H9 (cell line): Measurements from ENCODE around the gene DMP1. TPM values are rescaled to one million over a fixed set of nuclear protein-coding genes. Genes with fewer than 3 reads are reported as not detected.

ENCODE experiments used
- DNase-seq: peaks from one replicate; pipeline ENCODE4 v3.0.0-alpha.2; 2017
- H2AFZ ChIP-seq: one replicate; pipeline ENCODE4 v1.6.1; 2013; ENCODE audit warnings: mild to moderate bottlenecking, low read length, control low read depth, moderate library complexity
- H2AK5ac ChIP-seq: 2 replicates; pipeline ENCODE4 v1.6.1; 2013; ENCODE audit warnings: low read length, control low read depth, mixed read lengths; ENCODE audit not compliant: insufficient read length
- H2BK120ac ChIP-seq: one replicate; pipeline ENCODE4 v1.6.1; 2013; ENCODE audit warnings: low read depth, mild to moderate bottlenecking, low read length, control low read depth, inconsistent platforms; ENCODE audit not compliant: poor library complexity, severe bottlenecking
- H2BK12ac ChIP-seq: 2 replicates; pipeline ENCODE4 v1.6.1; 2013; ENCODE audit warnings: low read length, control low read depth, mixed read lengths, low read depth; ENCODE audit not compliant: insufficient read length
- H2BK15ac ChIP-seq: 2 replicates; pipeline ENCODE4 v1.6.1; 2013; ENCODE audit warnings: low read depth, low read length, control low read depth
- H2BK20ac ChIP-seq: one replicate; pipeline ENCODE4 v1.6.1; 2013; ENCODE audit warnings: low read depth, mild to moderate bottlenecking, low read length, control low read depth, inconsistent platforms; ENCODE audit not compliant: poor library complexity, severe bottlenecking
- H2BK5ac ChIP-seq: 2 replicates; pipeline ENCODE4 v1.6.1; 2013; ENCODE audit warnings: low read length, control low read depth, mixed read lengths; ENCODE audit not compliant: insufficient read length
- H3K14ac ChIP-seq: 2 replicates; pipeline ENCODE4 v1.6.1; 2013; ENCODE audit warnings: low read length, control low read depth; ENCODE audit not compliant: insufficient read depth
- H3K18ac ChIP-seq: 2 replicates; pipeline ENCODE4 v1.6.1; 2013; ENCODE audit warnings: low read depth, mild to moderate bottlenecking, mixed read lengths, low read length, control low read depth; ENCODE audit not compliant: insufficient read length
- H3K23ac ChIP-seq: 2 replicates; pipeline ENCODE4 v1.6.1; 2013; ENCODE audit warnings: low read length, control low read depth, mixed read lengths, low read depth; ENCODE audit not compliant: insufficient read length
- H3K23me2 ChIP-seq: 2 replicates; pipeline ENCODE4 v1.6.1; 2013; ENCODE audit warnings: low read depth, mild to moderate bottlenecking, mixed read lengths, low read length, control low read depth; ENCODE audit not compliant: insufficient read length, poor library complexity, severe bottlenecking
- H3K27ac ChIP-seq: 2 replicates; pipeline ENCODE4 v1.5.1; 2013; ENCODE audit warnings: low read length, control low read depth, mixed read lengths, low read depth; ENCODE audit not compliant: insufficient read length
- H3K27me3 ChIP-seq: 2 replicates; pipeline ENCODE4 v1.6.1; 2013; ENCODE audit warnings: low read length, control low read depth, inconsistent platforms; ENCODE audit not compliant: insufficient read depth
- H3K4ac ChIP-seq: 2 replicates; pipeline ENCODE4 v1.6.1; 2013; ENCODE audit warnings: low read depth, mild to moderate bottlenecking, control low read depth, inconsistent platforms, low read length, moderate library complexity
- H3K4me1 ChIP-seq: 2 replicates; pipeline ENCODE4 v1.6.1; 2013; ENCODE audit warnings: low read length, control low read depth, inconsistent platforms; ENCODE audit not compliant: insufficient read depth
- H3K4me2 ChIP-seq: 2 replicates; pipeline ENCODE4 v1.6.1; 2013; ENCODE audit warnings: low read length, control low read depth, mixed read lengths; ENCODE audit not compliant: insufficient read length, insufficient read depth
- H3K56ac ChIP-seq: 2 replicates; pipeline ENCODE4 v1.6.1; 2013; ENCODE audit warnings: low read depth, mild to moderate bottlenecking, mixed read lengths, low read length, control low read depth; ENCODE audit not compliant: insufficient read length
- H3K79me1 ChIP-seq: 2 replicates; pipeline ENCODE4 v1.6.1; 2013; ENCODE audit warnings: low read depth, mild to moderate bottlenecking, moderate library complexity, low read length, control low read depth, inconsistent platforms; ENCODE audit not compliant: insufficient read depth, poor library complexity, severe bottlenecking
- H3K79me2 ChIP-seq: 2 replicates; pipeline ENCODE4 v1.6.1; 2013; ENCODE audit warnings: low read length, control low read depth, inconsistent platforms; ENCODE audit not compliant: insufficient read depth
- H3K9ac ChIP-seq: 2 replicates; pipeline ENCODE4 v1.6.1; 2013; ENCODE audit warnings: low read length, control low read depth, mixed read lengths; ENCODE audit not compliant: insufficient read length; ENCODE audit errors: extremely low read depth
- H3K9me3 ChIP-seq: one replicate; pipeline ENCODE4 v1.6.1; 2013; ENCODE audit warnings: low read depth, low read length, inconsistent platforms; ENCODE audit not compliant: control insufficient read depth
- H3T11ph ChIP-seq: one replicate; pipeline ENCODE4 v1.6.1; 2013; ENCODE audit warnings: mild to moderate bottlenecking, low read length, control low read depth, inconsistent platforms
- H4K20me1 ChIP-seq: one replicate; pipeline ENCODE4 v1.6.1; 2013; ENCODE audit not compliant: control insufficient read depth, insufficient read length, insufficient read depth
- H4K5ac ChIP-seq: 2 replicates; pipeline ENCODE4 v1.6.1; 2013; ENCODE audit warnings: low read depth, mild to moderate bottlenecking, mixed read lengths, low read length, control low read depth; ENCODE audit not compliant: insufficient read length
- H4K8ac ChIP-seq: replicated peaks from 2 replicates; pipeline ENCODE4 v1.6.1; 2013; ENCODE audit warnings: low read length, control low read depth, mixed read lengths, low read depth; ENCODE audit not compliant: insufficient read length
- H4K91ac ChIP-seq: 2 replicates; pipeline ENCODE4 v1.6.1; 2013; ENCODE audit warnings: low read depth, mild to moderate bottlenecking, moderate library complexity, mixed read lengths, low read length, control low read depth; ENCODE audit not compliant: insufficient read length
- H3K27ac Mint-ChIP-seq, 3 experiments: 2 replicates in 2 of 3; 3 replicates in 1 of 3; pipeline ENCODE4 v1.8.0; 2020 to 2021; ENCODE audit warnings: mixed read lengths in 3 of 3, mild to moderate bottlenecking in 1 of 3, moderate library complexity in 1 of 3
- H3K27me3 Mint-ChIP-seq: 2 replicates; pipeline ENCODE4 v1.8.0; 2021; ENCODE audit warnings: low read depth, mild to moderate bottlenecking, moderate library complexity, mixed read lengths
- H3K36me3 Mint-ChIP-seq, 3 experiments: 2 replicates in 2 of 3; 3 replicates in 1 of 3; pipeline ENCODE4 v1.8.0; 2020 to 2021; ENCODE audit warnings: low read depth in 3 of 3, mixed read lengths in 3 of 3; ENCODE audit not compliant: insufficient read depth in 1 of 3
- H3K4me1 Mint-ChIP-seq, 2 experiments: 2 replicates each; pipeline ENCODE4 v1.8.0; 2020; ENCODE audit warnings: mixed read lengths in 2 of 2
- H3K4me3 Mint-ChIP-seq, 2 experiments: 2 replicates in 1 of 2; 3 replicates in 1 of 2; pipeline ENCODE4 v1.8.0; 2020 to 2021; ENCODE audit warnings: mild to moderate bottlenecking in 2 of 2, mixed read lengths in 2 of 2, moderate library complexity in 1 of 2
- H3K9me3 Mint-ChIP-seq, 2 experiments: 2 replicates in 1 of 2; 3 replicates in 1 of 2; pipeline ENCODE4 v1.8.0; 2020; ENCODE audit warnings: mild to moderate bottlenecking in 2 of 2, mixed read lengths in 2 of 2, moderate library complexity in 1 of 2
- WGBS: extraction: QIAGEN DNeasy Blood & Tissue Kit; methylation state at CpG from one replicate; pipeline ENCODE4 v1.1.7; 2013; ENCODE audit warnings: missing lambda C conversion rate, low lambda C conversion rate, mixed read lengths; ENCODE audit not compliant: insufficient read length; ENCODE audit errors: extremely low coverage; 5-methylcytosine and 5-hydroxymethylcytosine counted together
- total RNA-seq: library from RNA; stranded (reverse); gene quantifications from 2 replicates; pipeline ENCODE4 v1.2.1, GENCODE V29; 2021
- TF ChIP-seq, protein P1 (sequence below): fragments of 200-600 bp; sonication (generic); conservative IDR thresholded peaks from 3 replicates; pipeline ENCODE4 v1.8.0; 2021; ENCODE audit warnings: antibody characterized with exemption, mild to moderate bottlenecking

DMP1 gene
- total RNA-seq, 1 experiment from 2014 or later: not detected

DNA sequence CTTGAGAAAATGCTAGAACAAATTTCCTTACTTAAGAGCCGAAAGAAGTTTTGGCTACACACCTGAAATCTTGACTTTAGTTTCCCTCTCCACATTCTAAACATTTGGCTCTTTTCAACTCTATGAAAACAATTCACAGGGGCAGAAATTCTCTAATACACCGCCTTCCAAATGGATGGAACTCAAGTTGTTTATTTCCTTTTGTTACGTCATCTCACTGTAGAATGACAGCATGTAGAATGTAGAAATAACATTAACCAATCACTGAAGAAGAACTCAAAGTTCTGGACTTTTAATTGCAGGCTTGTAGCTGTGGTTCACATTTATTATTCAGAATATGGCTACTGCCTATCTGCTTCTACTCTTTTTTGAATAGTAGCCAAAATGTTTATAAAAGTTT lies 1.9 kb downstream of the DMP1 start:
- no peaks in the 10 kb centered on the region; the same call in 1 of the 2 replicates for H3K27me3 Mint-ChIP-seq

More for the DNA sequence above, 1.9 kb downstream of the DMP1 start:
- Histone ChIP-seq H3K79me1 (no peaks in the 10 kb centered on the region), H2BK12ac (no peak overlapping the region), H2BK15ac (no peak overlapping the region), H3K9ac (no peak overlapping the region), H3K4me2 (no peak overlapping the region), H4K8ac (no peak overlapping the region), H4K91ac (no peak overlapping the region), H4K5ac (no peak overlapping the region), H3K79me2 (no peaks in the 10 kb centered on the region), H3K56ac (no peak overlapping the region), H3K23ac (no peak overlapping the region), H4K20me1 (no peaks in the 10 kb centered on the region), H3K14ac (no peak overlapping the region), H2BK120ac (no peak overlapping the region), H3K27me3 (no peaks in the 10 kb centered on the region), H3K4me1 (peaks cover 3% of the 10 kb centered on the region; the same call in 1 of the 2 replicates), H3K23me2 (no peaks in the 10 kb centered on the region), H3K18ac (no peak overlapping the region), H3K4ac (no peak overlapping the region), H3T11ph (no peak overlapping the region), H2BK20ac (no peak overlapping the region), H2AFZ (no peak overlapping the region), H3K9me3 (no peaks in the 10 kb centered on the region), H2AK5ac (no peak overlapping the region), H2BK5ac (no peak overlapping the region), H3K27ac (no peak overlapping the region)
- H3K4me3 Mint-ChIP-seq: no peak overlapping the region
- no peak for DNase-seq
- H3K4me1 Mint-ChIP-seq: peaks cover 13 to 15% of the 10 kb centered on the region in 2 experiments
- WGBS: no CpG with 5 or more reads among the region's 3 CpGs
- no peaks in the 10 kb centered on the region; a peak in 1 of 7 replicates for H3K36me3 Mint-ChIP-seq
- H3K27ac Mint-ChIP-seq: no peak overlapping the region
- H3K9me3 Mint-ChIP-seq: no peaks in the 10 kb centered on the region; a peak in 1 of 5 replicates
- TF ChIP-seq, protein P1, sequence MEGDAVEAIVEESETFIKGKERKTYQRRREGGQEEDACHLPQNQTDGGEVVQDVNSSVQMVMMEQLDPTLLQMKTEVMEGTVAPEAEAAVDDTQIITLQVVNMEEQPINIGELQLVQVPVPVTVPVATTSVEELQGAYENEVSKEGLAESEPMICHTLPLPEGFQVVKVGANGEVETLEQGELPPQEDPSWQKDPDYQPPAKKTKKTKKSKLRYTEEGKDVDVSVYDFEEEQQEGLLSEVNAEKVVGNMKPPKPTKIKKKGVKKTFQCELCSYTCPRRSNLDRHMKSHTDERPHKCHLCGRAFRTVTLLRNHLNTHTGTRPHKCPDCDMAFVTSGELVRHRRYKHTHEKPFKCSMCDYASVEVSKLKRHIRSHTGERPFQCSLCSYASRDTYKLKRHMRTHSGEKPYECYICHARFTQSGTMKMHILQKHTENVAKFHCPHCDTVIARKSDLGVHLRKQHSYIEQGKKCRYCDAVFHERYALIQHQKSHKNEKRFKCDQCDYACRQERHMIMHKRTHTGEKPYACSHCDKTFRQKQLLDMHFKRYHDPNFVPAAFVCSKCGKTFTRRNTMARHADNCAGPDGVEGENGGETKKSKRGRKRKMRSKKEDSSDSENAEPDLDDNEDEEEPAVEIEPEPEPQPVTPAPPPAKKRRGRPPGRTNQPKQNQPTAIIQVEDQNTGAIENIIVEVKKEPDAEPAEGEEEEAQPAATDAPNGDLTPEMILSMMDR: no peak
